Inflammatory macrophage (primary cell): Measurements from ENCODE around the gene APOA4.

Experiments
- DNase-seq, 2 donors: peaks; one replicate each; pipeline ENCODE4 v3.0.0-alpha.2; 2020 to 2022
- total RNA-seq, 18 experiments: gene quantifications; one replicate each; lab custom pipeline; 2026; ENCODE audit warnings: mixed read lengths in 6 of 18, inconsistent platforms in 2 of 18; lab: John Stamatoyannopoulos, UW

APOA4 gene
- total RNA-seq, result 0 to 0.07 (median 0) reads per million in 18 experiments

DNA sequence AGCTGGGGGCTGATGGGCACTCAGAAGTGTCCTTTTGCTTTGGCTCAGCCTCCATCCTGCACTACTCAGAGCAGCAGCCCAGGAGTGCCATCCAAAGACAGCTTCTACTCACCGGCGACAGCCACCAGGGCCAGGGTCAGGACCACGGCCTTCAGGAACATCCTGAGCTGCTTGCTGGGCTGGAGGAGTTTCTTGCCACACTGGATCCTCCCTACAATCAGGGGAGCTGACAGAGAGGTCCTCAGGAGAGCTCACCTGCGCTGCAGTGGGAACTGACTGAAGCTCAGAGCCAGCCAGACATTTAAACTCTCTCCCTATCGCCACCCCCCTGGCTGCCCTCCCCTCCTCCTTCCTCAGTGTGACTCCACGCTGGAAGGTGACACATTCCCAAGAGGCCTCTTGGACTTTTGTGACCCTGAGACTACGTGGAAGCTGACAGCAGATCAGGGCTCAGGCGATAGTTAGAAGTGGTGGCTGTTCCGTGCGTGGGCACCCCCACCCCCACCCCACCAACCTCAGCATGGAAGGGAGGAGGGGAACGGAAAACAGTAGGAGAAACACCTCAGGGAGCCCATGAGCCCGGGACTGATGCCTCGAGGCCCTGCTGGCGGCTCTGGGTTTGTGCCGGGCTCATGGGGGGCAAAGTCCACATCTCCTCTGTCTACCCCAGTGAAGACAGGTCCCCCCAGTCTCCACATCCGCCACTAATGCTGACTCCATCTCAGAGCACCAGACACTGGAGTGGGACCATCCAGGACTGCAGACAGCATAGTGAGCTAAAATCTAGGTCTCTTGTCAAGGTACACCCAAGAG lies at the start of gene APOA4:
Gene APOA4 (minus strand): TSS at position 274 of the 813 bp plus-strand sequence. CDS start 113 bp downstream, at position 161.
- no peak for DNase-seq

DNA sequence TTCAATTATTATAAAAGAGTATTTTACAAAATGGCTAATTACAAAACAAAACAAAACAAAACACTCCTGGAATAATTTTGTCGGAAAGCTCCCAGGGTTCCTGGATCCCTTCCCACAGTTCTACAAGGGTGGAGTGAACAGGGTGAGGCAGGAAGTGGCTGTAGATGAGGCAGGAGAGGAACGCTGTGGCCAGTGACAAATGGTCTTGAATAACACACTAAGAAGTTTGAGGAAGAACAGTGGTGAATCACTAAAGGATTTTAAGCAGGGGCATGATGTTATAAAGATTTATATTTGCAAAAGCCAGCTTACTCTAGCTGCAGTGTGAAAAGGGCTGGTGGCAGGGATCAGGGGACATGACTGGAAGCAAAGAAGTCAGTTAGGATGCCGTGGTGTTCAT lies 48.1 kb upstream of the APOA4 start:
- DNase-seq, result peak; percentile 20 to 56

DNA sequence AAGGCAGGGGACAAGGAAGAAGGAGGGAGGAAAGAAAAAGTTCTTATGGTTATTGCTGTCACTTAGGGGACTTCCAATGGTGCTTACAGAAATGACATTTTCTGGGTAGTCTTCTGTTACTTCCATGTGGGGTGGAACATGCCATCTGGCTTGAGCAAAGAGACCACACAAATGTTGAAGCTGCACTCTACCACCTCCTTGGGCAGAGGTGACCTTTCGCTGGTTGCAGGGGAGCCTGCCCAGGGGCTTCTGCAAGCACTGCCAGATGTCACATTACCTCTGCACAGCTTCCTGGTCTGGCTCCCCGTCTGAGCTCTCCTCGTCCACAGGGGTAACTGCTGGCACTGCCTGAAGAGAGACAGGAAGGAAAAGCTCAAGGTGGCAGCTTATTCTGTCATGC lies 47.0 kb upstream of the APOA4 start:
- no peak for DNase-seq

DNA sequence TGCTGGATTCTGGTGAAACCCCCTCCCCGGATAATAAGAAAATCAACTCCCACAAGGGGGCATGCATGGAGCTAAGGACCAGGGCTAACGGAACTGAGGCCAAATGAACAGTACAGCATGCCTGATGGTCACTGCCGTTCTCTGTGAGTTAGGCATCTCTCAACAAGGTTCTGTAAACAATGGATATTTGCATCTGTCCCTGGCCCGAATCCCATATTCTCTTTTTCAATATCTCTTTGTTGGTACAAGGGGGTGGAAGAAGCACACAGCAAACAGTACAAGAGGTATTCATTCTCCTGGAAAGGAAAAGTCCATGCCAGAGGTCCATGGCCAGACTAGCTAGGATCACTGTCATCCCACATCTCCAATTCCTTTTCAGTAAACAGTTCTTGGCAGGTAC lies 46.5 kb upstream of the APOA4 start:
- no peak for DNase-seq

DNA sequence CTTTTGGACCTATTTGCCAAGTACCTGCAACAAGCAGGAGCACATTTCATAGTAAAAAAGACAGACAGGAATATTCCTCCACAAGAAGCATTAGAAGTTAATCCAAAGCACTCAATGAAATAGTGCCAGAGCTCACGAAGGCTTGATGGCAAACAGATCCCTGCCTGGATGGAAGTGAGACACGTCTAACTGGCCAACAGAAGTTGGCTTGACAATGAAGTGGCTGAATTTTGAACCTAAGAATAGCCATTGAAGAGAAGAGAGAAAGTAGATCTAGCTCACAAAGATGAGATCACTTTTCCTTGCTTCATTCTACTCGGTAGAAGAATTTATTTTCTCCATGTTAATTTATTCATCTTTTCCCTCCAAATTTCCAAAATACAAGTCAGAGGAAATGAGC lies 45.0 kb upstream of the APOA4 start:
- DNase-seq, result no peak

DNA sequence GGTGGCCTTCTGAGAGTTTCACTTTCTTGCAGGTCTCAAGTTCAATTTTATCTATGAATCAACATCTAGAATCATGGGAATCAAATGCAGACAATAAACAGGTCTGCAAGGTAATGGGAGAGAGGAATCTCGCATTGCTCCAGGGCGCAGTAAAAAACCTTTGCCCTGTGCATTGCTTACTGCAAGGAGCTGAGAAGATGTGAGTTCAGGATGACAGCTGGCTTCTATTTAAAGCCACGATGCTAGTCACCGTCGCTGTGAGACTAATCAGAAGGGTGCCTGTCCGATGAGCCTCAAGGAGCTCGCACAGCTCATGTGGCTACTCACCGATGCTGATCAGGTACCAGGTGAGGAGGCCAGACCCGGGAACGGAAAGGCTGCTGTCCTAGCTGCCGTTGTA lies 44.5 kb upstream of the APOA4 start:
- no peak for DNase-seq

DNA sequence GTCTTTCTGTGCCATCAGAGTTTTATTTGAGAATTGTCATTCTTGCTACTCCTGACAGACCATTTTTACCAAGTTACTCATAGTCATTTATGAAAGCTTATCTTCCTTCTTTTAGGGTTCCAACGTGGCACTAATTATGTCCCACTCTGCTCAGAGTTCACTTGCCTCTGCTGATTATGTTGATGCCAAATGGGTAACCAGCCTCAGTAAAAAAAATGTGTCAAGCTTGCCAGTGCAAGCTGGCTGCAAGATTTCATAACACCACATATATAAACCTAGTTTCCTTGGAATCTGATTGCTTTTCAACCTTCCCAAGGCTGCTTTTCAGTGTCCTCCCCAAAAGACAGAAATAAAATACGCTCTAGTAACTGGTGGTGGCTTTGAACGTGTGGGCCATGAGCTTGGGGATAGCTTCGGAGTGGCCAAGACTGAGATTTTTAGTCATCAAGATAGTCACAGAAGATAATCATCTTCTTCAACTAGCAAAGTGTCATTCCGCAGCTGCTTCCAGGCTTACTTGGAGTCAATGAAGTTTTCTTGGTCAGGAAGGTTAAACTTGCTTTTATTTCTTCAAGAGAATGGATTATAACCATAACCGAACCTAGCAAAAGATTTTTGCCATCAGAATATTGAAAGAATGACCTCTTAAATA lies 43.8 kb upstream of the APOA4 start:
- DNase-seq, result no peak

DNA sequence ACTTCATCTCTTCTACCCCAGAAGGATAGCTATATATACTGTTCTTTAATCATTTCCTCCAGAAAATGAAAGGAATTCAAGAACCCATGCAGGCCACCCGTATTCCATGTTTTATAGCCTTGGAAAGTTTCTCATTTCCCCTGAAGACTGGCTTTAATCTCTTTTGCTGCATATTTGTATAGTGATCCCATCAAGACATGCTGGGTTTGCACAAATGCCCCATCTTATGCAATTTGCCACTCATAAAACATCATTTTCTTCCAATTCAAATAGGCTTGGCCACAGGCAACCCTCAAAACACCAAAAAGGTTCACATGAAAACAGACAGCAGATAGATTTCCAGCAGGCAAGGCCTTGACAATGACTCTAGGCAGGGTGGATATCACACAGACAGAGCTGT lies 42.6 kb upstream of the APOA4 start:
- DNase-seq, result no peak

DNA sequence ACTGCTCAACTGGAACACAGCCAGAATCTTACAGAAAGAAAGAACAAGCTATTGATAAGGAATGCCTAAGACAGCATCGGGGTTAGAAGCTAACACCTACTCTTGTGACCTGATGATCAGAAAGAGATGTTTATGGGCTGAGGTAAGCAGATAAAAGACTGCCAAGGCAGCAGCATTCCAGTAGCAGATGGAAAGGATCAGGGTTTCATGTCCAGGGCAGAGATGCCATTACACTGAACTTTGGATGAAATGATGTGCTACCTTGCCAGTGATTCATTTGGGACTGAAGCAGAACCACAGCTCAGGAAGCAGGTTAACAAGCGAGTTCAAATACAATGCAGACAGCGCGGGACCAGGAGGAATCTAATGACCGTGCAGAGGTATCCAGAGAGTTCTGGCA lies 41.4 kb upstream of the APOA4 start:
- DNase-seq, result no peak

DNA sequence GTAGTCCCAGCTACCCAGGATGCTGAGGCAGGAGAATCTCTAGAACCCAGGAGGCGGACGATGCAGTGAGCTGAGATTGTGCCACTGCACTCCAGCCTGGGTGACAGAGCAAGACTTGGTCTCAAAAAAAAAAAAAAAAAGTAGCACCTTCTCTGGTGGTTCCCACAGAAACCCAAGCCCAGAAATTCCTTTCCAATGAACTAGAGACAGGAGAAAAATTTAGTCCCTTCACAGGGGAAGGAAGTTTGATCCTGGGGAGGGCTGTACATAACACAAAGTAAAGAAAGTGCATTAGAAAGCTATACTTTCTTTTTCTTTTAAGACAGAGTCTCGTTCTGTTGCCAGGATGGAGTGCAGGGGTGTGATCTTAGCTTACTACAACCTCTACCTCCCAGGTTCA lies 39.8 kb upstream of the APOA4 start:
- no peak for DNase-seq

DNA sequence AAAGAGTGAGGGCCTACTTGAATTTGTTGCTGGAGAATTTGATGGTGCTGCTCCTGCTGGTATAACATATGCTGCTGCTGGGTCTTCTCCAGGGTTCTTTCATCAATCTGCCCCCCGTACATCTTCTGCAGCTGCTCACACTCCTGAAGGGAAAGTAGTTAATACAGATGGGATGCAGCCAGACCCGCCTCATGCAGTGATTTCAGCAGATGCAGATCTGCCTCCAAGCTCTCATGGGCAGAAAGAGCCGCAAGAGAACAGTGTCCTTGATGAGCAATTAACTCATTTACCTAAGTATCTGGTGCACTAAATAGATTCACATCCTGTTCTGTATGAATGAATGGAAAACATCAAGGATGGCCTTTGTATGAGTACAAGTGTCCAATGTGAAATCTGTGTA lies 39.1 kb upstream of the APOA4 start:
- no peak for DNase-seq

DNA sequence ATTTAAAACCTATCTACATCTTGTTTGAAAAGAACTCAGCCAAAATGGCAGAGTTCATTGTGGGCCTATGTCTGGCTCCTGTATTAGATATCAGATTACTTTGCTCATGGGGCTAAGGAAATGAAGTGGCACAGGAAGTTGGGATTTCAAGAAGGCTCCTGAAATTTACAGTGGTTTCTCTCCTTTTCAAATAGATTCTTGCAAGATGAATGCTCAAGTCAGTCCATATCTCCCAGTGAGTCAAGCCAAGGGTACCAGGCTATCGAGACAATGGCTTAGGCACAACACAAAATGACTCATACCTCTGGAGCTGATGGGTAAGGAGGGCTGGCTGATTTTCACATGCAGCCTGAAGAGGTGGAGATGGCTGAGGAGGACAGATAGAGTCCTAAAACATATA lies 38.4 kb upstream of the APOA4 start:
- no peak for DNase-seq

DNA sequence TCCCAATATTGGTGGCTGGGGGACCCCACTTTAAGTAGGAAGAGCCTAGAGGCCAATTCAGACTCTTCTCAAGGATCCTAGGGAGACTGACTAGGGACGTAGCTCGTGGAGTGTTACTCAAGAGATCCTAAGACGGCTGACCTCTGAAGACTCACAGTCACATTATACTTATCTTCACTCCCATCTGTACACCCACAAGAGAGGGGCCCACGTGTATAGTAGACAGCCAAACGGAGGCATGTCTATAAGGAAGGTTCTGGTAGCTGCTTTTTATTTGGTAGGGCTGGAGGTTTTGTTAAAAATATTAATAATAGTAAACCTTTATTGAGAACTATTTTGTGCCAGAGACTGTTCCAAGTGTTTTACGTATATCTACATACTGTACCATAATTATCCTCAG lies 37.2 kb upstream of the APOA4 start:
- peak in 1 of 2 donors; percentile 42 for DNase-seq

DNA sequence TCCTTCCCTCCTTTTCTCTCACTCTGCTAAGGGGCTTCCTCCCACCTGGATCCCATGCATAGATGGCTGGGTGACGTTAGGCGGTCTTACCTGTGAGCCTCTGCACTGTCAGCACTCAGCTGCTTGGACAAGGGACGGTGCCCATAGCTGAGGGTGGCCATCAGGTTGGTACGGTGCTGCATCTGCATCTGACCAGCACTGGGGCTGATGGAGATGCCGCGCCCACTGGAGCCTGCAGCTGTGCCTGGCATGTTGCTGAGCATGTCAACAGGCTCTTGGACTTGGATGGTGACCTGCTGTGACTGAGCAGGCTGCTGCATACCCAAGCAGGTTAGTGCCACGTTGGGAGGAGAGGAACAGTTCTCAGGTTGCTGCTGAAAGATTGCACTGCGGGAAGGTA lies 36.1 kb upstream of the APOA4 start:
- no peak for DNase-seq

DNA sequence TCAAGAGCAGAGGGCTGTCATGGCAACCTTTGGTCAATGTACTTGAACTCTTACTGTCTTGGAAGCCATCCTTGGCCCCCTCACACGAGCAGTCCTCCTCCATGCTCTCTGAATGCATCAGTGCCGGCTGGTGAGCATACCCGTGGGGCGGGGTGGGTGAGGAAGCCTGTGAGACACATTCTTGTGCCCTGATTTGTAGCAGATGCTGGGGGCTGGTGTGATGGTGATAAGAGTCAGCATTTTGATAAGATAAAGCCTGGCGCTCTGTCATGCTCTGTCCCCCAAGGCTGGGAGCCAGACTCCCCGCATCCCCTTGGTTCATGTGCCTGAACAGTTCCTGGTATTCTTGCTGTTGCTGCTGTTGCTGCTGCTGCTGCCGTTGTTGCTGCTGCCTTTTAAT lies 34.8 kb upstream of the APOA4 start:
- no peak for DNase-seq

DNA sequence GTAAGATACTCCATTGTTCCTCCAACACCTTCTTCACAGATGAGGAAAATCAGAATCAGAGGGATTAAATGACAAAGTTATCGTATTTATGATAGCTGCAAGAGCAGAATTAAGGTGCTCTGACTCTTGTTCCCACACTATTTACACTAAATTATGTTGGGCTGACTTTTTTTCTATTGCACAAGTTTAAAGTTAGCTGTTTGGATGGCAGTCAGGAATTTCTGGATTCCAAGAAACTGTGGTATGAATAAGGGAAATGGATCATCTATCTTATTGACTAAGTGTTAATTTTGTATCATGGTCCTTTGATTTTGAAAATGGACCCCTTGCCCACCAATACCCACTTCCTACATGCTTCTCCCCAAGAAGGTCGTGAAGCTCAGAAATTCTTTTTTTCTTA lies 34.2 kb upstream of the APOA4 start:
- no peak for DNase-seq

DNA sequence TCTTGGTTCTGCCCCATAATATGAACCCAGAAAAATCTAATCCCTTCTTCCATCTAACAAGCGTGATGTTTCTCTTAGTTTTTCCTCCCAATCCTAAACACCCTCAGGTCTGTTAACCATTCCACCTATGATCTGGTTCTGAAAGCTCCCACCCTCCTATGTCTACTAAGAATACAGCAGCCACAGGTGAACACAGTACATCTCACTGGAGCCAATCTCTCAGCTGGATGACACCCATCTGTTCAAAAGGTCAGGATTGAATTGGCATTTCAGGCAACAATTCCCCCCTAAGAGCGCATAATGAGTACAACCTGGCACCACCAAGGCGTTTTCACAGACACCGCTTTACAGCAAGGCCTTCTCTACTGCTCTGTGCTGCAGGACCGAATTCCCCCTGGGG lies 33.3 kb upstream of the APOA4 start:
- no peak for DNase-seq

DNA sequence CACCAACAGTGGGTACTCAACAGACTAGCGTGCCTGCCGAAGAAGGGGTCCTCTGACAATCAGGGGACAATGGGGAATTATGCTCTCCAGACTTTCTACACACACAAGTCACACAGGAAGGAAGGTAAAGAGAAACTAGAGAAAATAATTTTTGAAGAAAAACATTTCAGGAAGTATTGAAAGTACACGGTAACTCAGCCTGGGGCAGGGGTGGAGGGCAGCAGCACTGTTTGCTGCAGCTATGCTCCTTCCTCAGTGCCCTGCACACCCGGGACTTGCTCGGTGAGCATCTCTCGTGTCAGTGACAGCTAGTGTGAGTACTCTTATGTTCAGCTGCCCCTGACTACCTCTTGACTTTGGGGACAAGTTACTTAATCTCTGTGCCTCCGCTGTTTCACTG lies 32.3 kb upstream of the APOA4 start:
- DNase-seq, result no peak

DNA sequence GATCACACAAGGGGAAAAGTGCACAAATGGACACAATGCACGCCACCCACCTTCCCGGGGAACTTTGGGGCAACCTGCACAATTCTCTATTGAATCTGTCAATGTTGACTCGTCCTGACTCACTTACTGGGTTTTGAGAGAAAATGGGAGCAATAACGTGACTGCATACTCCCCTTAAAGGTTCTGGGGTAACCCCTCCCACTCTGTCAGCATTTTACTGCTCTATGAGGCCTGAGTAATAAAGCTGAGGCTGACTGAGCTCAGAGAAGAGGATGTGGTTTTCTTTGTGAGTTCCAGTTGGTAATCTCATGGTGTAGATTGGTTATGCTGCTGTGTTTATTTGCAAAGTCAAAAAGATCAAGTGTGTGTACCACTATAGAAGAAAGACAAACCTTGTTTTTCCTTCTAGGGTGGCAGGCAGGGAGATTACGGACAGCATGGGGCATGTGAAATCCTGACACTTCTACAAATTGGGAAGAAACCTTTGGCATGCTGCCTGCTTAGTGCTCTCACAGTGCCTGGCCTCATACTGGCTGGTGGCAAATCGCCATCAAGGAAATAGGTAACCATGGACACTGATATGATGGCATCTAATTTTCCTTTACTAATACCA lies 30.5 kb upstream of the APOA4 start:
- peak; percentile 93 for DNase-seq

DNA sequence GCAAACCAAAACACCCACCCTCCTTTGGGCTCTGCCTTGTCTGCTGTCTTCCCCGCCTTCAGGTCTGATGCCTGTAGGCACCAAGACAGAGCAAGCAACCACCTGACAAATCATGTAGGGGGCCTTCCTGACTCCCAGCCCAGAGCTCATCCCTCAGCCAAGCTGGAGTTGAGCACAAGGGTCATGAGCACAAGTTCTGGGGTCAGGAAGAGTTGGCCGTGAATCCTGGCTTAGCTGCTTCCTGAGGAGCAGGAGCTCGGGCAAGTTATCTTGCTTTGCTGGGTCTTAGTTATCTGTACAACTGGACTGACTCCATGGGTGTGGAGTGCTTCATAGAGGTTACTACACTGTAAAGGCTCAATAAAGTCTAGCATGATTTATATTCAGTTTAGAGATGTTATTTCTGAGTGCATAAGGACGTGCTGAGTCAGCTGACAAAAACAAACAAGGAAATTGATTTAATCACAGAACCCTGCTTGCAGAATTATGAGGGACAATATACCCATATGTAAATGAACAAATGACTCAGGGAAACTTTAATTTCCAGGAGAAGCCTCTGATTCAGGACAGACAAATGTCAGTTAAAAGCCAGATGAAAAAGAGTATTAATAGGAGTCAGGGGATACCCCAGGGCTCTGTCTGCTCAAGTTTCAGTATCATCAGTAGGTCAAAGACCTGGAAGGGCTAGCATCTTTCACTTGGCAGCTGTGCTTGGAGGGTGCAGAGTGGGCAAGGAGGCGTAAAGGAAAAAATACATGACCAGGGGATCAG lies 29.3 kb upstream of the APOA4 start:
- DNase-seq, result peak; percentile 30 to 40

DNA sequence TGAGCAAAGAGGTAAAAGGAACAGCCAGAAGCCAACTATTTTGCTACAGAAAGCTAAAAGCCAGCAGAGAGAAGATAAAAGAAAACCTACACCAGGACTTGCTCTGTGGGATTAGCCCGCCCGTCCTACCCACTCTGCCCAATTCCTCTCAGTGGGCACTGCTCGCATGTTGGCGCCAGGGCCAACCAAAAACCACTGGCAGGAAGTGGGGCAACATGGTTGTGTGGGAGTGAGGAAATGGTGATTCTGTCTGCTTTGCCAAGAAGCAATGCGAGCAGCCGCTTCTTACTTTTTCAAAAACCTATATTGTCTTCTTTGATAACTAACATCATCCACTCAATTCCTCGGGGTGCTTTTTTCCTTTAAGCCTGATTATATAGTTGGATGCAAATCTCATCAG lies 28.5 kb upstream of the APOA4 start:
- peak; percentile 89 to 90 for DNase-seq

DNA sequence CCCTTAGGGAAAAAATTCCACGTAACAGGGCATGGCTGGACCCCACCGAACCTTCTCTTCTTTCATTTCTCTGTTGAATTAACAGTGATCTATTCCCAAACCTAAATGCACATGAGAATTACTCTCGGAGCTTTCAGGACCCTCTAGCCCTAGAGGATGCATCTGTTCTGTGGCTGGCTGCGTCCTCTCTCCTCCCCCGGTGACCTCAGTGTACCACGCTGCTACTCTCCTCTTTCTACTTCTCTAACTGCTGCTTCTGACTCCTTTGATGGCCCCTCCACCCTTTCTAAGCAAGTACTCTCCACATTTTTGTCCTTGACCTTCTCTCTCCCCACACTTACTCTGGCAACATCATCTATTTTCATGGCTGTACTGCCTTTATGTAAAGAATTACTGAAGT lies 26.4 kb upstream of the APOA4 start:
- no peak for DNase-seq

DNA sequence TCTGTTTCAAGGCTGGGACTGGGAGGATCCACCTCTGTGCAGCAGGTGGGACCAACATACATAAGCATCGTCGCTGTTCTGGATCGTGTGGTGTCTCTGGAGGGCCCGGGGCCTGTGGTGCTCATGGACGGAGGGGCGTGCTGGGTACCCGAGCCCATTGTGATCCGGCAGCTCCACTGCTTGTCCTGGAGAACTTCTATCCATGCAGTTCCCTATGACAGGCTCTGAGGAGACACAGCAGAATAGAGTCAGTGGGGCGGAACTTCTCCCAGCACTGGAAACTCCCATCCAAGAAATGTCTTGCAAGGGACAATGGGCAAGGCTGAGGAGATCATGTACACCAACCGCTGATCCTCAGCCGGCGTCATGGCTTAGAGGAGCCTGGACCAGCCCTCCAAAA lies 26.0 kb upstream of the APOA4 start:
- DNase-seq, result no peak
